PC-3 (cell line): Measurements from ENCODE around the gene PRSS48. TPM values are rescaled to one million over a fixed set of nuclear protein-coding genes. Genes with fewer than 3 reads are reported as not detected.

Experiments used
- ATAC-seq: fragments of 200-7000 bp; cut with Tn5 transposase; 2 replicates; pipeline ENCODE4 v1.9.1; 2020; ENCODE audit warnings: mild to moderate bottlenecking, moderate library complexity
- BruUV-seq: library from RNA; stranded (reverse); fragments of 400-500 nt; replicated peaks from 2 replicates; lab custom pipeline; 2021; lab: Mats Ljungman, UMichigan
- CTCF ChIA-PET: fragments of 300-600 bp; sonication (Branson Sonifier 250); formaldehyde crosslinking; loops from one replicate; lab custom pipeline; 2022; ENCODE audit warnings: antibody characterized with exemption; lab: Charles Lee
- POLR2A ChIA-PET: fragments of 300-600 bp; sonication (Branson Sonifier 250); formaldehyde crosslinking; loops from one replicate; lab custom pipeline; 2022; ENCODE audit warnings: antibody characterized with exemption; ENCODE audit not compliant: unreplicated experiment; lab: Charles Lee
- DNase-seq: peaks from one replicate; pipeline ENCODE4 v3.0.0-alpha.2; 2015
- H2AFZ ChIP-seq: fragments of 300-600 bp; sonication (generic); 2 replicates; pipeline ENCODE4 v1.6.0; 2016; ENCODE audit warnings: antibody characterized with exemption, low read length
- H3F3A ChIP-seq: fragments of 300-600 bp; sonication (generic); one replicate; pipeline ENCODE4 v1.6.0; 2017; ENCODE audit warnings: antibody characterized with exemption, low read length, control low read depth, mild to moderate bottlenecking; ENCODE audit not compliant: unreplicated experiment
- H3K27ac ChIP-seq: fragments of 300-600 bp; sonication (generic); 2 replicates; pipeline ENCODE4 v1.5.1; 2016; ENCODE audit warnings: mild to moderate bottlenecking, low read length
- H3K27me3 ChIP-seq: fragments of 300-600 bp; sonication (generic); 2 replicates; pipeline ENCODE4 v1.6.1; 2016; ENCODE audit warnings: low read length, mixed read lengths
- H3K36me3 ChIP-seq: fragments of 300-600 bp; sonication (generic); 2 replicates; pipeline ENCODE4 v1.6.1; 2016; ENCODE audit warnings: low read depth, mixed run types, low read length, mixed read lengths
- H3K4me1 ChIP-seq: fragments of 300-600 bp; sonication (generic); 2 replicates; pipeline ENCODE4 v1.5.1; 2016; ENCODE audit warnings: low read length; ENCODE audit not compliant: insufficient read depth
- H3K4me2 ChIP-seq: fragments of 300-600 bp; sonication (generic); 2 replicates; pipeline ENCODE4 v1.6.0; 2016; ENCODE audit warnings: low read length
- H3K4me3 ChIP-seq: fragments of 300-600 bp; sonication (generic); 2 replicates; pipeline ENCODE4 v1.5.1; 2016; ENCODE audit warnings: mild to moderate bottlenecking, low read length, mixed read lengths
- H3K79me2 ChIP-seq: fragments of 300-600 bp; sonication (generic); 2 replicates; pipeline ENCODE4 v1.6.1; 2017; ENCODE audit warnings: low read length, mixed read lengths
- H3K9ac ChIP-seq: fragments of 300-600 bp; sonication (generic); 2 replicates; pipeline ENCODE4 v1.6.0; 2016; ENCODE audit warnings: mild to moderate bottlenecking, low read length
- H3K9me2 ChIP-seq: fragments of 300-600 bp; sonication (generic); replicated peaks from 2 replicates; pipeline ENCODE4 v1.6.1; 2016; ENCODE audit warnings: mixed run types, low read length, mixed read lengths
- H3K9me3 ChIP-seq: fragments of 300-600 bp; sonication (generic); 2 replicates; pipeline ENCODE4 v1.6.1; 2016; ENCODE audit warnings: low read length, mixed read lengths
- H4K20me1 ChIP-seq: fragments of 300-600 bp; sonication (generic); 2 replicates; pipeline ENCODE4 v1.6.1; 2016; ENCODE audit warnings: low read length, mixed read lengths
- CTCF ChIP-seq: fragments of 300-600 bp; sonication (generic); conservative IDR thresholded peaks from 2 replicates; pipeline ENCODE4 v1.5.1; 2017; ENCODE audit warnings: antibody characterized with exemption, low read depth, mild to moderate bottlenecking, low read length
- EZH2 ChIP-seq: fragments of 300-600 bp; sonication (generic); IDR thresholded peaks from one replicate; pipeline ENCODE4 v1.6.1; 2017; ENCODE audit warnings: antibody characterized with exemption, mild to moderate bottlenecking, low read length; ENCODE audit not compliant: unreplicated experiment
- EZH2phosphoT487 ChIP-seq: fragments of 300-600 bp; sonication (generic); IDR thresholded peaks from 2 replicates; pipeline ENCODE4 v1.6.1; 2018; ENCODE audit warnings: mild to moderate bottlenecking, antibody characterized with exemption, low read length, borderline replicate concordance
- intact Hi-C: fragments of 100-400 bp; cut with micrococcal nuclease; formaldehyde crosslinking; loops from 2 replicates; pipeline ENCODE4 v1.9.0; 2023
- total RNA-seq: library from RNA; depleted of rRNA; stranded (reverse); fragments of >200 nt; gene quantifications from 2 replicates; pipeline ENCODE4 v1.2.3, GENCODE V29; 2014

Gene PRSS48
- total RNA-seq, 1 experiment from 2014 or later, result not detected

GRCh38 chr4:151325949-151326246 lies 48.9 kb downstream of the PRSS48 start:
- Histone ChIP-seq H3K27me3 (no peaks in the 10 kb centered on the region), H3K36me3 (no peaks in the 10 kb centered on the region), H3K4me2 (peak overlapping the region; percentile 92), H3K27ac (peak overlapping the region; percentile 91), H3K4me3 (peak overlapping the region; percentile 71), H3K4me1 (peaks cover 65% of the 10 kb centered on the region), H2AFZ (peak overlapping the region; percentile 76), H4K20me1 (peaks cover 17% of the 10 kb centered on the region), H3K9me2 (no peaks in the 10 kb centered on the region), H3K79me2 (peaks cover 44% of the 10 kb centered on the region), H3F3A (peaks cover 11% of the 10 kb centered on the region), H3K9me3 (no peaks in the 10 kb centered on the region), H3K9ac (peak overlapping the region; percentile 97)
- DNase-seq, result no peak
- ChIA-PET CTCF (no interaction called here), POLR2A (interaction anchor here (0.6 kb wide), 3 partner anchors 41 to 144 kb away, joined by 3 to 13 read pairs (median 4); no protein-coding TSS in a partner anchor)
- TF ChIP-seq CTCF (no peak), EZH2phosphoT487 (no peak), EZH2 (no peak)
- ATAC-seq, result no peak
- BruUV-seq, result TSS peak; percentile 33
- intact Hi-C loops, result loop anchor here (2.0 to 5.0 kb wide), 3 partner anchors 21 to 83 kb away; partner anchors contain the start of gene FHIP1A

GRCh38 chr4:151329217-151330007 lies 52.5 kb downstream of the PRSS48 start:
- Histone ChIP-seq H2AFZ (no peak overlapping the region), H3K9me2 (no peaks in the 10 kb centered on the region), H3K9me3 (no peaks in the 10 kb centered on the region), H4K20me1 (no peaks in the 10 kb centered on the region), H3F3A (peaks cover 11% of the 10 kb centered on the region), H3K27ac (peak overlapping the region; percentile 98), H3K27me3 (no peaks in the 10 kb centered on the region), H3K4me2 (peak overlapping the region; percentile 56), H3K9ac (peak overlapping the region; percentile 70), H3K36me3 (no peaks in the 10 kb centered on the region), H3K79me2 (peaks cover 8% of the 10 kb centered on the region), H3K4me3 (peak overlapping the region; percentile 44; the same call in 1 of the 2 replicates), H3K4me1 (peaks cover 54% of the 10 kb centered on the region)
- POLR2A ChIA-PET, result no interaction called here
- CTCF ChIA-PET, result interaction anchor here (0.6 kb wide), 1 partner anchor 979 kb away, joined by 6 read pairs; no protein-coding TSS in a partner anchor
- DNase-seq, result peak; percentile 81
- peak; percentile 42 for ATAC-seq
- intact Hi-C loops, result loop anchor here (1.0 to 5.0 kb wide), 2 partner anchors 33 to 37 kb away; no protein-coding TSS in a partner anchor
- TF ChIP-seq EZH2, result no peak
- TF ChIP-seq EZH2phosphoT487, result no peak
- no peak for TF ChIP-seq CTCF
- no TSS peak for BruUV-seq
